SU-DHL-6 (cell line): ENCODE measurements around the gene DUSP21.

Source experiments
- H2AFZ ChIP-seq: fragments of 200-600 bp; sonication (generic); 2 replicates; pipeline ENCODE4 v1.6.1; 2014; ENCODE audit warnings: low read depth, mild to moderate bottlenecking, moderate library complexity, mixed read lengths, antibody characterized with exemption, low read length; ENCODE audit not compliant: severe bottlenecking
- H3F3A ChIP-seq: fragments of 200-600 bp; shearing (Covaris generic); 2 replicates; pipeline ENCODE4 v1.6.0; 2016; ENCODE audit warnings: antibody characterized with exemption, mild to moderate bottlenecking; ENCODE audit not compliant: insufficient read depth
- H3K27ac ChIP-seq: fragments of 200-600 bp; sonication (generic); 2 replicates; pipeline ENCODE4 v1.5.1; 2016; ENCODE audit warnings: low read depth, mild to moderate bottlenecking, low read length, moderate library complexity, mixed read lengths
- H3K27me3 ChIP-seq: fragments of 200-600 bp; sonication (generic), shearing (Covaris generic); 2 replicates; pipeline ENCODE4 v1.6.0; 2014; ENCODE audit warnings: mild to moderate bottlenecking, low read length
- H3K36me3 ChIP-seq: fragments of 200-600 bp; sonication (generic); 2 replicates; pipeline ENCODE4 v1.6.1; 2014; ENCODE audit warnings: mild to moderate bottlenecking, low read length, mixed read lengths
- H3K4me2 ChIP-seq: fragments of 300-600, 200-600 bp; shearing (Covaris generic), sonication (generic); 2 replicates; pipeline ENCODE4 v1.6.0; 2014; ENCODE audit warnings: low read length, low read depth, mild to moderate bottlenecking; ENCODE audit not compliant: poor library complexity, severe bottlenecking
- H3K4me3 ChIP-seq: fragments of 200-600 bp; sonication (generic); 2 replicates; pipeline ENCODE4 v1.5.1; 2014; ENCODE audit warnings: antibody characterized with exemption, low read length, mild to moderate bottlenecking, mixed read lengths; ENCODE audit not compliant: insufficient read depth, poor library complexity, severe bottlenecking
- H3K79me2 ChIP-seq: fragments of 200-600 bp; sonication (generic); 2 replicates; pipeline ENCODE4 v1.6.1; 2014; ENCODE audit warnings: mild to moderate bottlenecking, low read length, moderate library complexity; ENCODE audit not compliant: insufficient read depth
- H3K9ac ChIP-seq: fragments of 200-600 bp; sonication (generic); 2 replicates; pipeline ENCODE4 v1.7.0; 2014; ENCODE audit warnings: mild to moderate bottlenecking, low read length
- H3K9me2 ChIP-seq: fragments of 200-600 bp; sonication (generic); replicated peaks from 2 replicates; pipeline ENCODE4 v1.6.1; 2014; ENCODE audit warnings: low read length; ENCODE audit not compliant: insufficient read depth
- H3K9me3 ChIP-seq: fragments of 200-600 bp; sonication (generic); 2 replicates; pipeline ENCODE4 v1.6.1; 2014; ENCODE audit warnings: low read length, mixed read lengths; ENCODE audit not compliant: insufficient read depth
- H4K20me1 ChIP-seq: fragments of 200-600 bp; sonication (generic); 2 replicates; pipeline ENCODE4 v1.6.1; 2014; ENCODE audit warnings: low read depth, mild to moderate bottlenecking, antibody characterized with exemption, low read length, moderate library complexity, mixed read lengths
- EZH2phosphoT487 ChIP-seq: fragments of 200-600 bp; sonication (generic), shearing (Covaris generic); conservative IDR thresholded peaks from 2 replicates; pipeline ENCODE4 v1.6.1; 2018; ENCODE audit warnings: mild to moderate bottlenecking, antibody characterized with exemption, low read length, moderate library complexity, mixed read lengths
- TF ChIP-seq, protein P1 (sequence below): fragments of 200-600 bp; sonication (generic); IDR thresholded peaks from one replicate; pipeline ENCODE4 v1.5.1; 2017; ENCODE audit warnings: antibody characterized with exemption, mild to moderate bottlenecking, low read length, moderate library complexity; ENCODE audit not compliant: insufficient read depth, poor library complexity, severe bottlenecking

DUSP21 gene

GRCh38 chrX:44876767-44877166 lies 32.9 kb downstream of the DUSP21 start:
- Histone ChIP-seq H3K9ac (no peak overlapping the region), H3K9me3 (no peaks in the 10 kb centered on the region), H3K4me3 (no peak overlapping the region), H3K27ac (no peak overlapping the region), H3F3A (peaks cover 10% of the 10 kb centered on the region; the same call in 1 of the 2 replicates), H3K9me2 (no peaks in the 10 kb centered on the region), H3K36me3 (no peaks in the 10 kb centered on the region), H3K4me2 (peak overlapping the region; percentile 52), H2AFZ (no peak overlapping the region), H3K27me3 (no peaks in the 10 kb centered on the region), H4K20me1 (0 out of 2 replicates have a peak, but pooled peaks cover 2% of the 10 kb centered on the region), H3K79me2 (peaks cover 88% of the 10 kb centered on the region)
- TF ChIP-seq EZH2phosphoT487 = no peak

- peaks cover 100% of the 10 kb centered on the region for H3K79me2 ChIP-seq
- H3F3A ChIP-seq = peaks cover 10% of the 10 kb centered on the region; the same call in 1 of the 2 replicates
- no peak overlapping the region for H3K9ac ChIP-seq
- peak overlapping the region; percentile 52 for H3K4me2 ChIP-seq
- no peaks in the 10 kb centered on the region for H3K9me2 ChIP-seq
- H3K9me3 ChIP-seq = no peaks in the 10 kb centered on the region
- 0 out of 2 replicates have a peak, but pooled peaks cover 2% of the 10 kb centered on the region for H4K20me1 ChIP-seq
- H3K4me3 ChIP-seq = peak overlapping the region; percentile 15
- TF ChIP-seq EZH2phosphoT487 = no peak
- TF ChIP-seq, protein P1, sequence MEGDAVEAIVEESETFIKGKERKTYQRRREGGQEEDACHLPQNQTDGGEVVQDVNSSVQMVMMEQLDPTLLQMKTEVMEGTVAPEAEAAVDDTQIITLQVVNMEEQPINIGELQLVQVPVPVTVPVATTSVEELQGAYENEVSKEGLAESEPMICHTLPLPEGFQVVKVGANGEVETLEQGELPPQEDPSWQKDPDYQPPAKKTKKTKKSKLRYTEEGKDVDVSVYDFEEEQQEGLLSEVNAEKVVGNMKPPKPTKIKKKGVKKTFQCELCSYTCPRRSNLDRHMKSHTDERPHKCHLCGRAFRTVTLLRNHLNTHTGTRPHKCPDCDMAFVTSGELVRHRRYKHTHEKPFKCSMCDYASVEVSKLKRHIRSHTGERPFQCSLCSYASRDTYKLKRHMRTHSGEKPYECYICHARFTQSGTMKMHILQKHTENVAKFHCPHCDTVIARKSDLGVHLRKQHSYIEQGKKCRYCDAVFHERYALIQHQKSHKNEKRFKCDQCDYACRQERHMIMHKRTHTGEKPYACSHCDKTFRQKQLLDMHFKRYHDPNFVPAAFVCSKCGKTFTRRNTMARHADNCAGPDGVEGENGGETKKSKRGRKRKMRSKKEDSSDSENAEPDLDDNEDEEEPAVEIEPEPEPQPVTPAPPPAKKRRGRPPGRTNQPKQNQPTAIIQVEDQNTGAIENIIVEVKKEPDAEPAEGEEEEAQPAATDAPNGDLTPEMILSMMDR = no peak
- no peak overlapping the region for H2AFZ ChIP-seq
- H3K27ac ChIP-seq = peak overlapping the region; percentile 26; the same call in 1 of the 2 replicates
- no peaks in the 10 kb centered on the region for H3K27me3 ChIP-seq
- H3K36me3 ChIP-seq = no peaks in the 10 kb centered on the region
These were observed 35.0 kb downstream of the DUSP21 start for GRCh38 chrX:44878780-44879179.

- Histone ChIP-seq H3K4me2 (no peak overlapping the region), H3K36me3 (no peaks in the 10 kb centered on the region), H3K79me2 (peaks cover 100% of the 10 kb centered on the region), H4K20me1 (0 out of 2 replicates have a peak, but pooled peaks cover 5% of the 10 kb centered on the region), H3K9me3 (no peaks in the 10 kb centered on the region), H3K4me3 (no peak overlapping the region), H3K27ac (no peak overlapping the region), H3K27me3 (no peaks in the 10 kb centered on the region), H3K9ac (no peak overlapping the region), H3F3A (0 out of 2 replicates have a peak, but pooled peaks cover 3% of the 10 kb centered on the region), H2AFZ (no peak overlapping the region), H3K9me2 (no peaks in the 10 kb centered on the region)
- TF ChIP-seq, protein P1 = no peak
- TF ChIP-seq EZH2phosphoT487 = no peak
These were observed 37.7 kb downstream of the DUSP21 start for GRCh38 chrX:44881549-44881948.

- no peaks in the 10 kb centered on the region for H3K9me2 ChIP-seq
- peaks cover 100% of the 10 kb centered on the region for H3K79me2 ChIP-seq
- H3K27ac ChIP-seq = no peak overlapping the region
- no peaks in the 10 kb centered on the region for H3K9me3 ChIP-seq
- H3K9ac ChIP-seq = no peak overlapping the region
- H3K36me3 ChIP-seq = no peaks in the 10 kb centered on the region
- H3F3A ChIP-seq = 0 out of 2 replicates have a peak, but pooled peaks cover 3% of the 10 kb centered on the region
- H3K4me3 ChIP-seq = no peak overlapping the region
- no peaks in the 10 kb centered on the region for H3K27me3 ChIP-seq
- TF ChIP-seq, protein P1 = no peak
- TF ChIP-seq EZH2phosphoT487 = no peak
- no peak overlapping the region for H3K4me2 ChIP-seq
- no peak overlapping the region for H2AFZ ChIP-seq
- 0 out of 2 replicates have a peak, but pooled peaks cover 3% of the 10 kb centered on the region for H4K20me1 ChIP-seq
These were observed 38.8 kb downstream of the DUSP21 start for GRCh38 chrX:44882635-44883034.
